GM13977 (cell line): ENCODE data around the gene TMEM132A.

ENCODE experiments used
- DNase-seq: peaks from one replicate; pipeline ENCODE4 v3.0.0; 2012; ENCODE audit warnings: low spot score
- CTCF ChIP-seq: IDR thresholded peaks from 2 replicates; pipeline ENCODE4 v1.5.1; 2012; ENCODE audit warnings: mild to moderate bottlenecking, control low read depth; ENCODE audit not compliant: insufficient read depth; ENCODE audit errors: extremely low read depth, missing control alignments
- in situ Hi-C: fragments of 300-500 bp; cut with MboI; formaldehyde crosslinking; loops from one replicate; pipeline ENCODE4 v1.12.0; 2022; ENCODE audit warnings: low sequenced_read_pairs, low pct_unique_long_range_greater_than_20kb, mixed read lengths, inconsistent platforms; ENCODE audit not compliant: unreplicated experiment

The TMEM132A gene

GRCh38 chr11:60922906-60923305 is 1.4 kb upstream of the TMEM132A start:
- in situ Hi-C loops: no loop called here
- no peak for TF ChIP-seq CTCF
- no peak for DNase-seq

GRCh38 chr11:60923326-60923725 is 934 bp upstream of the TMEM132A start:
- no peak for DNase-seq
- in situ Hi-C loops: no loop called here
- no peak for TF ChIP-seq CTCF

GRCh38 chr11:60923800-60924109 is 505 bp upstream of the TMEM132A start:
- TF ChIP-seq CTCF: no peak
- DNase-seq: no peak
- in situ Hi-C loops: no loop called here

- DNase-seq: no peak
- in situ Hi-C loops: no loop called here
These were observed 920 bp downstream of the TMEM132A start for GRCh38 chr11:60924906-60925853.

GRCh38 chr11:60925868-60926267 is 1.6 kb downstream of the TMEM132A start:
- in situ Hi-C loops: no loop called here
- no peak for DNase-seq
- TF ChIP-seq CTCF: no peak

More at GRCh38 chr11:60924906-60925853, 920 bp downstream of the TMEM132A start:
- no peak for TF ChIP-seq CTCF

GRCh38 chr11:60926500-60926899 is 2.2 kb downstream of the TMEM132A start:
- no peak for DNase-seq
- in situ Hi-C loops: no loop called here
- TF ChIP-seq CTCF: no peak
